GM12801 (cell line): ENCODE data around the gene HMGB4.

Experiments used
- TF ChIP-seq, protein P1 (sequence below): IDR thresholded peaks from one replicate; pipeline ENCODE4 v1.5.1; 2011; ENCODE audit warnings: control low read depth; ENCODE audit not compliant: insufficient read length; ENCODE audit errors: extremely low read depth

HMGB4 gene, protein sequence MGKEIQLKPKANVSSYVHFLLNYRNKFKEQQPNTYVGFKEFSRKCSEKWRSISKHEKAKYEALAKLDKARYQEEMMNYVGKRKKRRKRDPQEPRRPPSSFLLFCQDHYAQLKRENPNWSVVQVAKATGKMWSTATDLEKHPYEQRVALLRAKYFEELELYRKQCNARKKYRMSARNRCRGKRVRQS

DNA sequence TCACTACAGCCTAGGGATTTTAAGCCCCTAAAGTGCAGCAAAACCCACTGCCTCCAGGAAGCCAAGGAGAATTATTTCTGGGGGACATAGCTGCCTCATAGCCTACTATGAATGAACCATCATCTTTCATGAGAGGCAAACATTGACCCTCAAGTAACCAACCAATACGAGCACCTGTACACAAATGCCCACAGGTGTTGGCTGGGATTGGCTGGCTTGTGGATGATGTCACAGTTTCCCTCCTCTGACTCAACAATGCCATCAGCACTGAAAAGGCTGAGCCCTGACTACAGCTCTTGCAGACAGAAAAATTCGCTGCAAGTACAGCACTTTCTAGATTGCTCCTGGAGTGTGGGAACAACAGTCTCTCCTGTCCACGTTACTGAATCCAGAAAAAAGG lies at the start of gene HMGB4:
TSS of gene HMGB4 (plus strand) at position 301 of the 400 bp plus-strand sequence. CDS start 113 bp downstream, outside the sequence.
- TF ChIP-seq, protein P1, sequence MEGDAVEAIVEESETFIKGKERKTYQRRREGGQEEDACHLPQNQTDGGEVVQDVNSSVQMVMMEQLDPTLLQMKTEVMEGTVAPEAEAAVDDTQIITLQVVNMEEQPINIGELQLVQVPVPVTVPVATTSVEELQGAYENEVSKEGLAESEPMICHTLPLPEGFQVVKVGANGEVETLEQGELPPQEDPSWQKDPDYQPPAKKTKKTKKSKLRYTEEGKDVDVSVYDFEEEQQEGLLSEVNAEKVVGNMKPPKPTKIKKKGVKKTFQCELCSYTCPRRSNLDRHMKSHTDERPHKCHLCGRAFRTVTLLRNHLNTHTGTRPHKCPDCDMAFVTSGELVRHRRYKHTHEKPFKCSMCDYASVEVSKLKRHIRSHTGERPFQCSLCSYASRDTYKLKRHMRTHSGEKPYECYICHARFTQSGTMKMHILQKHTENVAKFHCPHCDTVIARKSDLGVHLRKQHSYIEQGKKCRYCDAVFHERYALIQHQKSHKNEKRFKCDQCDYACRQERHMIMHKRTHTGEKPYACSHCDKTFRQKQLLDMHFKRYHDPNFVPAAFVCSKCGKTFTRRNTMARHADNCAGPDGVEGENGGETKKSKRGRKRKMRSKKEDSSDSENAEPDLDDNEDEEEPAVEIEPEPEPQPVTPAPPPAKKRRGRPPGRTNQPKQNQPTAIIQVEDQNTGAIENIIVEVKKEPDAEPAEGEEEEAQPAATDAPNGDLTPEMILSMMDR = no peak

DNA sequence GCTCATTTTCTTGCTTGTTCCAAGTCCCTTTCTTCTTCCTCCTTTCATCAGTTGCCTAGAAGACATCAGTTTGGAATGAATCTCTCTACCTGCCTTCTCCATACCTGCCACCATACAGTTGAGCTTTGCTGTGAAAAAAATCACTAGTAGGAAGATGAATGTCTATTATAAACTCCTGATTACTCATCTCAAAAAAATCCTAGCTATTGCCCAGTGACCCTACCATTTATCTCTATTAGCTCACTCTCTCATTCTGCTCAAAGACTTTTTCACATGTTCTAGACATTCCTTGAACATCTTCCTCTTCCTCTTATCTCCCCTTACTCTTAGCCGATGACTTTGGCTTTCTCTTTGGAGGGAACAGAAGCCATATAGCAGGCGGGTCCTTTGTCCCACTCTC lies 49.7 kb upstream of the HMGB4 start:
- TF ChIP-seq, protein P1 = no peak

DNA sequence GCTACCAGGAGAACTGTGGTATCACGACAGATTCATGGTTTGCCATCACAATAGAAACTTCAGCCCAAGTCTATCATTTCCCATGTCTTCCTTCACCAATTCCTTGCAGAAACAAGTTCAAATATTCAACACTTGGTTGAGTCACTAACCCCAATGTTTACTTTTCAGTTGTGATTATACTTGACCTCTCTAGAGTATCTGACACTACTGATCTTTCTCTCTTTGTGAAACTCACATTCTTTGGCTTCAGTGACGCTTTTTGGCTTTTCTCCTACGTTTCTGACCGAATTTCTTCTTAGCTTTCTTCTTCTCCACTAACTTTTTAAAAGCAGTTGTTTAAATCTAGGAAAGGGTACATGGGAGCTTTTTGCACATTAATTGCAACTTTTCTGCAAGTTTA lies 48.8 kb upstream of the HMGB4 start:
- TF ChIP-seq, protein P1 = no peak

DNA sequence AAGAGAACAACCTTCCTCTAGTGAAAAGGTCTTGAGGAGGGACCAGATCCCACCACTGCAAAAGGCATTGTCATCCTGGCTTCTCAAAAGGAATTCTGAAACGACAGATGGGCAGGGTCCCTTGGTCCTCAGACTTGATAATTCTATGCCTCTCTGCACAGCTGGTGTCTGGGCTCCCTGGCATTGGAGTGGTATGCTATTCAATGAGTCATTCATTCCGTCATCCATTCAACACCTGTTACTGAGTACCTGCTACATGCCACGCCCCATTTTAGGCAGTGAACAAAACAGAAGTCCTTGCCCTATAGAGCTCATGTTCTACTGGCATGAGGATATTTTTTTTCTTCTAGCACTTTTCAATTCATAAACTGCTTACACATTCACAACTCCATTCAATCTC lies 45.8 kb upstream of the HMGB4 start:
- TF ChIP-seq, protein P1 = no peak

DNA sequence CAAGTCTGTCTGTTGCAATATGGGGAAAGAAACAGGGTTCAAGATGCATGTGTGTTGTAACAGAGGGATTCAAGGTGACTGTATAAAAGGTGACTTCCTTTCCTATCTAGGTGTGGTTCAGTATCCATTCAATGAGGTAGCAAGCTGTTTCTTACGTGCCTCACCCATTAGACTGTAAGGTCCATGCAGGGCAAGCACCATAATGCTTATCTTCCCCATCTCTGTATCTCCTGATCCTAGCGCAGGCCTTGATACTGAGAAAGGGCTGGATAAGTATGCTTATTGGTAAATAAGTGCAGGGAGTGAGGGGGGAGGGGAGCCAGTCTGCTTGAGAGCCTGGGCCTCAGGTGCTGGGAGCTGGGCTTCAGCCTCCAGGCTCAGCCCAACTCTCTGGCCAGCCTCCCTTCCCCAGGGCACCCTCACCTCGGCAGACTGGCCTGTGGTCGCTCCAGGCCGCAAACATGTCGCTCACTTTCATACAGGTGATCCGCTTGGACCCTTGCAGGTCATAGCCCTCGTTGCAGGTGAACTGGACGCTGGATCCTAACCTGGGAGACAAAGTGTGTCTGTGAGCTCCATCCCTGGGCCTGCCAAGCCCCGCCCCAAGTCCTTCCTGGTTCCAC lies 44.5 kb upstream of the HMGB4 start:
- TF ChIP-seq, protein P1 = no peak

DNA sequence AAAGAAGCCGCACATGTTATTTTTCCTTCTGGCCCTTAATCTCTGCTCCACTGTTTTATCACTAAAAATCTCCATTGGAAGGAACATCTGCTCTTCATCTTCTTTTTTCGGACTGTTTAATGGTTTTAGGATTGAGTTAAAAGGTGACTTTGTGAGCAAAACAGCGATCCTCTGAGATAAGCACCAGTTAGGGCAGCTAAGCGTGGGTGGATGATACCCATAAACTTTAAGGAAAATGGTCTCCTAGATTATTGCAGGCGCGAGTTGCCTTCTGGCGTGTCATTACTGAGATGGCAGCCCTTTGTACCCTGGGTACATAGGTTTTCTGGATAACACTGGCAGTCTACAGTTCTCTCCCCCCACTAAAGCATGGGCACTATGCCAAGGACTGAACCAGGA lies 44.0 kb upstream of the HMGB4 start:
- TF ChIP-seq, protein P1 = no peak

DNA sequence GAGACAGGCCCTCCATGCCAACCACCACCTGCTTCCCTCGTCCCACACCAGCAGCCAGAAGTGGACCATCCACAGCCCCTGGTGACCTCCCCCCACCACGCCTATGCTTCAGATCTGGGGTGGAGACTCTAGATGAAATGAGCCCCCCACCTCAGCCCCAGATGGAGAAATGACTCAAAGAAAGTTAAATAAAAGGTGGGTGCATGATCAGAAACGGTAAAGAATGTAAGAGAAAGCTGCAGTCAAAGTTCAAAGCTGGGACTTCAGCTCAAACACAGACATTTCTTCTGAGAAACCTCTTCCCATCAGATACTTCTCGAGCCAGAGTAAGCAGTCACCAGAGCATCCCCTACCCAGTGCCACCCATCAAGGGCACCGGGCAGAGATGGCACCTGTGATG lies 43.1 kb upstream of the HMGB4 start:
- TF ChIP-seq, protein P1 = no peak
